Skeletal muscle tissue (tissue), 4 donors: Measurements from ENCODE around the gene CELF1. TPM values are rescaled to one million over a fixed set of nuclear protein-coding genes. Genes with fewer than 3 reads are reported as not detected.

Experiments used
- H3K27ac ChIP-seq: one replicate; pipeline ENCODE4 v1.7.0; 2013; ENCODE audit warnings: mild to moderate bottlenecking, low read depth, low read length, inconsistent platforms
- H3K27me3 ChIP-seq, 3 donors: one replicate each; pipeline ENCODE4 v1.7.0; 2013; ENCODE audit warnings: low read length in 3 of 3; ENCODE audit not compliant: control insufficient read depth in 3 of 3, insufficient read depth in 3 of 3
- H3K36me3 ChIP-seq, 3 donors: one replicate each; pipeline ENCODE4 v1.7.0; 2013; ENCODE audit warnings: low read length in 3 of 3; ENCODE audit not compliant: control insufficient read depth in 3 of 3, insufficient read depth in 3 of 3
- H3K4me1 ChIP-seq, 3 donors: one replicate each; pipeline ENCODE4 v1.7.0; 2013; ENCODE audit warnings: low read length in 3 of 3, mild to moderate bottlenecking in 3 of 3; ENCODE audit not compliant: control insufficient read depth in 3 of 3, insufficient read depth in 3 of 3
- H3K4me3 ChIP-seq, 3 donors: one replicate each; pipeline ENCODE4 v1.7.0; 2013; ENCODE audit warnings: low read length in 3 of 3
- H3K9ac ChIP-seq, 3 donors: one replicate each; pipeline ENCODE4 v1.7.0; 2013; ENCODE audit warnings: low read length in 3 of 3, mild to moderate bottlenecking in 3 of 3, moderate library complexity in 2 of 3, low read depth in 1 of 3
- H3K9me3 ChIP-seq, 3 donors: one replicate each; pipeline ENCODE4 v1.7.0; 2013; ENCODE audit warnings: low read length in 3 of 3; ENCODE audit not compliant: control insufficient read depth in 3 of 3
- total RNA-seq: library from RNA; depleted of rRNA; stranded (reverse); fragments of >200 nt; gene quantifications from one replicate; pipeline ENCODE4 v1.2.3, GENCODE V29; 2014
- donor health status: Osteomylitis.

The CELF1 gene
- total RNA-seq, 1 donor from 2014 or later = 74.6 TPM

DNA sequence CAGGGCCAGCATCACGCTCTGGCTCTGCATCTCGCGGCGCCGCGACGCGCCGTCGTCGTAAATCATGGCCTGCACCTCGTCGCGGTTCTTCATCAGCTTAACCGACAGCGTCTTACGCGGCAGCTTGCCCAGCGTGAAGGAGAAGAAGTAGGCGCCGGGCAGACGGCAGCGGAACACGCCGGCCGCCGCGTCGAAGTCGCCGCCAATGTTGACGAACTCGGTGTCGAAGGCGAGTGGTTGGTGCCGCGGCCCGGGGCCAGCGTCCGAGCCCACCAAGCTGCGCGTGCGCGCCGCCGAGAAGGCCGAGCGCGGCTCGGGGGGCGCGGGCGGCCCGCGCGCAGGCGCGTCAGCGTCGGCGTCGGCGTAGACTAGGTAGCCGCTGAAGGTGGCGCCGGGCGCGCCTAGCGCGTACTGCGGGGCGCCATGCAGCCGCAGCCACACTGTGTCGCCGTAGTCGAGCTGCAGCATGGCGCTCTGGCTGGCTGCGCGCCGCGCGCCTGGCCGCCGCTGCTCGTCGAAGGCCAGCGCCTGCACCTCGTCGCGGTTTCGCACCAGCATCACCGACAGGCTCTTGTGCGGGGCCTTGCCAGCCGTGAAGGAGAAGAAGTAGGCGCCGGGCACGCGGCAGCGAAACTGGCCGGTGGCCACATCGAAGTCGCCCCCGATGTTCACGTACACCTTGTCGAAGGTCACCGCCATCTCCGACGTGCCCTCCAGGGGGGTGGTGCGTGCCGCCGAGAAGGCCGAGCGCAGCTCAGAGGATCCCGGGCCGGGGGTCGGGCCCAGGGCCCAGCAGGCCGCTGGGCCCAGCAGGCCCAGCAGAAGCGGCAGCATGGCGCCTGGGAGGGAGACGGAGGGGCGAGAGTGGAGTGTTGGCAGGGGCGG is 37.3 kb upstream of the CELF1 start:
- peak overlapping the region in 2 of 3 donors; percentile 10 to 57 for H3K9ac ChIP-seq
- H3K4me1 ChIP-seq = peaks cover 11 to 22% (median 17%) of the 10 kb centered on the region in 3 donors

DNA sequence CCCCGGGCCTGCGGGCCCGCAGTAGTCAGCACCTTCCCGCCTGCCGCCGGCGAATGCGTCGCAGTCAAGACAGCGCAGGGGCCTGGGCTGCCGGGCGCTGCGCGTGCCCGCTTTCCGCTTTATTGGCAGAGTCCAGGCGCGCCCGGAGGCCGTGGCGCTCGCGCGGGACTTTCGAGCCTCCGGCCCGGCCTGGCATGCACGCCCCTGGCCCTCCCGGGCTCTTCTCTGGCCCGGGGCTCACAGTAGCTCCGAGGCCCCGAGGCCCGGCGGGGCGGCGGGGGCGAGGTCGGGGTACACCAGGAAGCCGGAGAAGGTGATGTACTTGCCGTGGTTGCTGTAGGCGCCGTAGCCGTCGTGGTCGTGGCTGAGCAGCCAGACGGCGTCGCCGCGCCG is 36.6 kb upstream of the CELF1 start:
- peaks cover 11 to 22% (median 17%) of the 10 kb centered on the region in 3 donors for H3K4me1 ChIP-seq
- peak overlapping the region in 1 of 3 donors; percentile 58 for H3K4me3 ChIP-seq
- H3K9me3 ChIP-seq = no peaks in the 10 kb centered on the region
- peaks cover 39 to 52% (median 41%) of the 10 kb centered on the region in 3 donors for H3K27me3 ChIP-seq
- H3K9ac ChIP-seq = peak overlapping the region in 1 of 3 donors; percentile 57
- H3K27ac ChIP-seq = no peak overlapping the region
- H3K36me3 ChIP-seq = peaks cover 5 to 10% (median 7%) of the 10 kb centered on the region in 3 donors

More for the DNA sequence above, 37.3 kb upstream of the CELF1 start:
- peaks cover 39 to 58% (median 47%) of the 10 kb centered on the region in 3 donors for H3K27me3 ChIP-seq
- H3K4me3 ChIP-seq = peak overlapping the region in 2 of 3 donors; percentile 32 to 58
- no peak overlapping the region for H3K27ac ChIP-seq
- peaks cover under 1 to 5% (median 2%) of the 10 kb centered on the region in 3 donors for H3K36me3 ChIP-seq
- no peaks in the 10 kb centered on the region for H3K9me3 ChIP-seq

GRCh38 chr11:47589118-47589517 is 36.2 kb upstream of the CELF1 start:
- peak overlapping the region in 1 of 3 donors; percentile 40 for H3K9ac ChIP-seq
- peaks cover 9 to 22% (median 17%) of the 10 kb centered on the region in 3 donors for H3K4me1 ChIP-seq
- no peak overlapping the region for H3K27ac ChIP-seq
- H3K9me3 ChIP-seq = no peaks in the 10 kb centered on the region
- peaks cover 8 to 13% (median 11%) of the 10 kb centered on the region in 3 donors for H3K36me3 ChIP-seq
- H3K27me3 ChIP-seq = peaks cover 38 to 47% (median 39%) of the 10 kb centered on the region in 3 donors
- peak overlapping the region in 1 of 3 donors; percentile 41 for H3K4me3 ChIP-seq

DNA sequence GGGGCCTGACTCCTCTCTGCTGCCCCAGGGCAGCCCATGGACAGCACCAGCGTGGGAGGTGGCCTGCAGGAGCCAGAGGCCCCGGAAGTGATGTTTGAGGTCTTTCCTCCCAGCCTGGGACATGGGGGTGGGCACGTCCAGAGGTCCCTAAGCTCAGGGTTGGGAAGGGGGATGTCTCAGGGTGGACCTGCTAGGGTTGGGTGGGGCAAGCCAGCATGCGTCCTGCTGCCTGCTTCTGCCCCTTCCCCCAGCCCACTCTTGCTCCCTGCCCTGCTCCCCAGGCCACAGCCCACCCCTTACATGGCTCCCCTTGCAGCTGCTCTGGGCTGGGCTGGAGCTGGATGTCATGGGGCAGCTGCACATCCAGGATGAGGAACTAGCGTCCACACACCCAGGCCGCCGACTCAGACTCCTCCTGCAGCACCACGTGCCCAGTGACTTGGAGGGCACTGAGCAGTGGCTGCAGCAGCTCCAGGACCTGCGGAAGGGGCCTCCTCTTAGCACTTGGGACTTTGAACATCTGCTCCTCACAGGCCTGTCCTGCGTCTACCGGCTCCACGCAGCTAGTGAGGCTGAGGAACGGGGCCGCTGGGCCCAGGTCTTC is 34.9 kb upstream of the CELF1 start:
- peaks cover 21 to 26% (median 24%) of the 10 kb centered on the region in 3 donors for H3K36me3 ChIP-seq
- H3K9me3 ChIP-seq = no peaks in the 10 kb centered on the region
- peaks cover 6 to 14% (median 9%) of the 10 kb centered on the region in 3 donors for H3K4me1 ChIP-seq
- H3K4me3 ChIP-seq = peak overlapping the region in 2 of 3 donors; percentile 5 to 35
- no peak overlapping the region for H3K27ac ChIP-seq
- peak overlapping the region in 1 of 3 donors; percentile 33 for H3K9ac ChIP-seq
- H3K27me3 ChIP-seq = peaks cover 27 to 34% (median 27%) of the 10 kb centered on the region in 3 donors

DNA sequence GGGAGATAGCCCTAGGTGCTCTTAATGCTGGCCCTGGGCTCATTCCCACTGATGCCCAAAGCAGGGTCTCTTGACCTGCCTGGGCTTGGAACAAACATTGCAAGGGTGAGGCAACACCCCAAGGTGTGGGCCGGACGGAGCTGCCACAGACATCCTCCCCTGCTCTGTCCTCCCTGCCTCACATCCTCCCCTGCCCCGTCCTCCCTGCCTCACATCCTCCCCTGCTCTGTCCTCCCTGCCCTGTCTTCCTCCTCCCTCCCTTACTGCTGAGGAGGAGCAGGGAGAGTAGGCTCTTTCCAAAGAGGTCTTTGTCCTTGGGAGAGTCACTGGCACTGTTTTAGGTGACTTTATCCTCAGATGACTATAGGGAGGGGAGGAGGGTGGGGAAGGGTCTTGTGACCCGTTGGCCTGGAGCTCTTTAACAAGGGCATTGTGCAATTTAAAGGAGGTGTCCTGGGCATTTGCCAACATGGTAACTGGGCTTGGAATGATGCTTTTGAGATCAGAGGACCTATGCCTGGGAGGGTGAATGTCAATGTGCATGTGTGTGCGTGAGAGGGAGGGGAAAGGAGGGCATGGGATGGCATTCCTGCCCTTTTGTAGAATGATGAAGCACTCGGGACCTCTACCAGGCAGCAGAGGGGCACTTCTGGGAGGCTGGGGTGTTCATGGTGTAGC is 34.2 kb upstream of the CELF1 start:
- Histone ChIP-seq H3K4me1 (peaks cover 6 to 14% (median 9%) of the 10 kb centered on the region in 3 donors), H3K27ac (no peak overlapping the region), H3K9me3 (no peaks in the 10 kb centered on the region), H3K9ac (peak overlapping the region in 2 of 3 donors; percentile 25 to 40), H3K36me3 (peaks cover 28 to 33% (median 30%) of the 10 kb centered on the region in 3 donors), H3K4me3 (peak overlapping the region in 2 of 3 donors; percentile 35 to 48), H3K27me3 (peaks cover 22 to 28% (median 22%) of the 10 kb centered on the region in 3 donors)

DNA sequence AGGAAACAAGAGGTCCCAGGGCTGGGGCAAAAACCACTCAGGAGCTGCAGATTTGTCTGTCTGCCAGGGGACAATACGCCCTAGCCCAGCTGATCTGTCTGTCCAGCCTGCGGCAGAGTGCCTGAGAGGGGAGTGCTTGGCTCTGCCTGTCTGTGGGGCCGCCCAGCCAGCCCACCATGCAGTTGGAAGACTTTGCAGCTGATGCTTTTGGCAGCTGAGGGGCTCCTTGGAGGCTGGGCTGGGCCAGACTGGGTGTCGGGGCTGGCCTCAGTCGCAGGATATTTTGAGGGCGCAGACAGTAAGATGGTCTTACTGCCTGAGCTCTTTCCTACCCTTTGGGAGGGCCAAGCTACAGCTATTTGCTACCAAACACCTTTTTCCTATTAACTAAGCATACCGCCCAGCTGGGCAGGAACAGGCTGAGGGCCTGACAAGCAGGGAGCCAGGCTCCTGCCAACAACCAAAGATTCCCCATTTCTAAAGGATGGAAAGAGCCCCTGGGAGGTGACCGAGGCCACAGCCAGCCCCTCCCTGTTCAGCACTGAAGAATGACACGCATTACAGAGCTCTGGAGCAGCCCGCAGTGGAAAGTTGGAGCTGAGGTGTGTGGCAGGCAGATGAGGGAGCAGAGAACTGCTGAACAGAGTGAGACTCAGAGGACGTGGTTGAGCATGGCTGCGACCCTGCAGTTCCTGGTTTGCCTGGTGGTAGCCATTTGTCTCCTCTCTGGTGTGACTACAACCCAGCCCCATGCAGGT is 33.3 kb upstream of the CELF1 start, which contains the start of gene FAM180B:
FAM180B (plus strand) TSS at position 581 of the 758 bp plus-strand sequence; CDS start at position 672, 91 bp downstream.
- Histone ChIP-seq H3K27ac (peak within 1 kb of the TSS; percentile 12), H3K27me3 (peaks cover 15 to 21% (median 19%) of the 10 kb centered on the region in 3 donors), H3K4me3 (peak within 1 kb of the TSS in 2 of 3 donors; percentile 35 to 48), H3K9me3 (no peaks in the 10 kb centered on the region), H3K9ac (peak within 1 kb of the TSS in 2 of 3 donors; percentile 25 to 40), H3K36me3 (peaks cover 36 to 42% (median 38%) of the 10 kb centered on the region in 3 donors), H3K4me1 (peaks cover 6 to 14% (median 9%) of the 10 kb centered on the region in 3 donors)

- peaks cover 16 to 28% (median 28%) of the 10 kb centered on the region in 3 donors for H3K4me1 ChIP-seq
- no peak overlapping the region for H3K4me3 ChIP-seq
- H3K36me3 ChIP-seq = peaks cover 47 to 52% (median 49%) of the 10 kb centered on the region in 3 donors
- no peak overlapping the region for H3K27ac ChIP-seq
- no peaks in the 10 kb centered on the region for H3K9me3 ChIP-seq
- no peak overlapping the region for H3K9ac ChIP-seq
- peaks cover 0 to 2% (median under 1%) of the 10 kb centered on the region in 3 donors for H3K27me3 ChIP-seq
Measured at GRCh38 chr11:47583844-47584243, 30.9 kb upstream of the CELF1 start.

- H3K9me3 ChIP-seq = no peaks in the 10 kb centered on the region
- H3K4me1 ChIP-seq = peaks cover 27 to 39% (median 28%) of the 10 kb centered on the region in 3 donors
- peaks cover 54 to 59% (median 58%) of the 10 kb centered on the region in 3 donors for H3K36me3 ChIP-seq
- H3K27ac ChIP-seq = peak within 1 kb of the TSS; percentile 84
- peak within 1 kb of the TSS; percentile 82 to 97 (median 97) for H3K4me3 ChIP-seq
- peak within 1 kb of the TSS; percentile 85 to 99 (median 89) for H3K9ac ChIP-seq
- no peaks in the 10 kb centered on the region for H3K27me3 ChIP-seq
Measured at GRCh38 chr11:47578524-47579494, 25.9 kb upstream of the CELF1 start, which contains the start of the genes KBTBD4 and NDUFS3. KBTBD4 (minus strand) TSS chr11:47578970; CDS start chr11:47578951, 19 bp downstream. NDUFS3 (plus strand) TSS chr11:47579074; CDS start chr11:47579092, 18 bp downstream.
